ENCODE measurements around the gene TEX50. TPM values are rescaled to one million over a fixed set of nuclear protein-coding genes. Genes with fewer than 3 reads are reported as not detected.
"Not testable (repeated sequence)": the region's sequence is repeated elsewhere in the genome, so short reads cannot be mapped to it uniquely, and the experiment has no call there.

TEX50 gene, protein sequence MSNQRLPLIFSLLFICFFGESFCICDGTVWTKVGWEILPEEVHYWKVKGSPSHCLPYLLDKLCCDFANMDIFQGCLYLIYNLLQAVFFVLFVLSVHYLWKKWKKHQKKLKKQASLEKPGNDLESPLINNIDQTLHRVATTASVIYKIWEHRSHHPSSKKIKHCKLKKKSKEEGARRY
- total RNA-seq, result not detected

- H3K4me3 ChIP-seq (ENCODE audit: low read depth, poor library complexity, severe bottlenecking), result no peak within 1 kb of the TSS
- TF ChIP-seq, protein P1, sequence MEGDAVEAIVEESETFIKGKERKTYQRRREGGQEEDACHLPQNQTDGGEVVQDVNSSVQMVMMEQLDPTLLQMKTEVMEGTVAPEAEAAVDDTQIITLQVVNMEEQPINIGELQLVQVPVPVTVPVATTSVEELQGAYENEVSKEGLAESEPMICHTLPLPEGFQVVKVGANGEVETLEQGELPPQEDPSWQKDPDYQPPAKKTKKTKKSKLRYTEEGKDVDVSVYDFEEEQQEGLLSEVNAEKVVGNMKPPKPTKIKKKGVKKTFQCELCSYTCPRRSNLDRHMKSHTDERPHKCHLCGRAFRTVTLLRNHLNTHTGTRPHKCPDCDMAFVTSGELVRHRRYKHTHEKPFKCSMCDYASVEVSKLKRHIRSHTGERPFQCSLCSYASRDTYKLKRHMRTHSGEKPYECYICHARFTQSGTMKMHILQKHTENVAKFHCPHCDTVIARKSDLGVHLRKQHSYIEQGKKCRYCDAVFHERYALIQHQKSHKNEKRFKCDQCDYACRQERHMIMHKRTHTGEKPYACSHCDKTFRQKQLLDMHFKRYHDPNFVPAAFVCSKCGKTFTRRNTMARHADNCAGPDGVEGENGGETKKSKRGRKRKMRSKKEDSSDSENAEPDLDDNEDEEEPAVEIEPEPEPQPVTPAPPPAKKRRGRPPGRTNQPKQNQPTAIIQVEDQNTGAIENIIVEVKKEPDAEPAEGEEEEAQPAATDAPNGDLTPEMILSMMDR (IDR thresholded peaks at IDR 0.05), result no peak
- no peak for TF ChIP-seq POLR2A (IDR thresholded peaks at IDR 0.05)
- no peak for DNase-seq (ENCODE audit: low spot score in 2 of 2)
- 86 to 87% methylated on average over 1 of the region's 1 CpG for WGBS, 2 donors
- intact Hi-C loops (cut with DNase I; ENCODE audit: low total_unique reads), result no loop called here
Measured at GRCh38 chr1:173635116-173635515, at the start of gene TEX50. Gene TEX50, plus strand, starts transcription at chr1:173635338. Its CDS starts 184 bp downstream, at chr1:173635522.

DNA sequence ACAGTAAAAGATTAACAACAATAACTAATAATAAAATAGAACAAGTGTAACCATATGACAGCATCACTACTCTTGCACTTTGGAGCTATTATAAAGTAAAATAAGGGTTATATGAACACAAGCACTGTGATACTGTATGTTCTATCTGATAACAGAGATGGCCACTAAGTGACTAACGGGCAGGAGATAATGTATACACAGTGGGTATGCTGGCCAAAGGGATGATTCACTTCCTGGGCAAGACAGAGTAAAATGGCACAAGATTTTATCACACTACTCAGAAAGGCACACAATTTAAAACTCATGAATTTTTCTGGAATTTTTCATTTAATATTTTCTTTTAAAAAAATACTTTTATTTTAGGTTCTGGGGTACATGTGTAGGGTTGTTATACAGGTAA is 44.6 kb upstream of the TEX50 start:
- TF ChIP-seq, protein P1 (IDR thresholded peaks at IDR 0.05), result no peak
- no peak for TF ChIP-seq POLR2A (IDR thresholded peaks at IDR 0.05)
- WGBS, 2 donors, result 44 to 46% methylated on average over 1 of the region's 1 CpG
- intact Hi-C loops (cut with DNase I; ENCODE audit: low total_unique reads), result no loop called here
- no peak for DNase-seq (ENCODE audit: low spot score in 2 of 2)
- H3K4me3 ChIP-seq (ENCODE audit: low read depth, poor library complexity, severe bottlenecking), result no peak overlapping the region

- 72 to 73% methylated on average over 5 of the region's 5 CpGs for WGBS, 2 donors
- H3K4me3 ChIP-seq (ENCODE audit: low read depth, poor library complexity, severe bottlenecking); intact Hi-C loops (cut with DNase I; ENCODE audit: low total_unique reads); DNase-seq (ENCODE audit: low spot score in 2 of 2): not testable (repeated sequence)
Measured at GRCh38 chr1:173591138-173591537, 44.0 kb upstream of the TEX50 start.

GRCh38 chr1:173596097-173596825 is 38.9 kb upstream of the TEX50 start:
- intact Hi-C loops (cut with DNase I; ENCODE audit: low total_unique reads), result no loop called here
- DNase-seq (ENCODE audit: low spot score in 2 of 2), result no peak
- H3K4me3 ChIP-seq (ENCODE audit: low read depth, poor library complexity, severe bottlenecking), result no peak overlapping the region
- 92 to 93% methylated on average over 3 of the region's 3 CpGs for WGBS, 2 donors
- TF ChIP-seq, protein P1 (IDR thresholded peaks at IDR 0.05), result no peak
- TF ChIP-seq POLR2A (IDR thresholded peaks at IDR 0.05), result no peak

DNA sequence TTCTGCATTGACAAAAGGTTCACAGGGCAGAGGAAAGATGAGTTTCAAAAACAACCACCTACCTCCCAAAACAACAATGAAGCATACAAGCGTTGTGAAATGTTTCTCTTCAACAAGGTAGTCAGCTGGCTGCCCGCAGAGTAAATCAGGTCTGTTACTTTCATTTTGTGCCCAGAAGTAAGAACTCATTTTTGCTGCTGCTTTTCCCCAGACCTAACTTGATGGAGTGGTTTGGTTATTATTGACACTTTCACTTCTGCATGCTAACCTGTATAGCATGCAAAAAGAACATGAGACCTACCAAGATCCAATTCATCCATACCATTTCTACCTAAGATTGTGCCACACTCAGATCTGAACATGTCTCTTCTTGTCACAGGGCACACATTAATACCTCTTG is 33.5 kb upstream of the TEX50 start:
- no peak for TF ChIP-seq POLR2A (IDR thresholded peaks at IDR 0.05)
- TF ChIP-seq, protein P1 (IDR thresholded peaks at IDR 0.05), result no peak
- intact Hi-C loops (cut with DNase I; ENCODE audit: low total_unique reads), result no loop called here
- no peak for DNase-seq (ENCODE audit: low spot score in 2 of 2)
- WGBS, 2 donors, result 84 to 90% methylated on average over 2 of the region's 2 CpGs
- H3K4me3 ChIP-seq (ENCODE audit: low read depth, poor library complexity, severe bottlenecking), result no peak overlapping the region

GRCh38 chr1:173603056-173603591 is 32.0 kb upstream of the TEX50 start, which contains the start of gene SLC9C2:
Gene SLC9C2, minus strand, starts transcription at chr1:173603072. Its CDS starts 1,296 bp downstream, at chr1:173601776.
- WGBS, 2 donors, result 48 to 50% methylated on average over 5 of the region's 5 CpGs
- H3K4me3 ChIP-seq (ENCODE audit: low read depth, poor library complexity, severe bottlenecking), result no peak within 1 kb of the TSS

More at GRCh38 chr1:173603056-173603591, 32.0 kb upstream of the TEX50 start, which contains the start of gene SLC9C2:
- no peak for DNase-seq (ENCODE audit: low spot score in 2 of 2)
- intact Hi-C loops (cut with DNase I; ENCODE audit: low total_unique reads), result no loop called here
- TF ChIP-seq, protein P1 (IDR thresholded peaks at IDR 0.05), result no peak
- no peak for TF ChIP-seq POLR2A (IDR thresholded peaks at IDR 0.05)
